ENCODE results near the gene SDK1.

- TF ChIP-seq SP1 (IDR thresholded peaks at IDR 0.05) (no peak), FOXA1 (IDR thresholded peaks at IDR 0.05) (no peak), FOXK2 (IDR thresholded peaks at IDR 0.05) (no peak), BHLHE40 (IDR thresholded peaks at IDR 0.05; ENCODE audit: borderline replicate concordance) (no peak), CTBP1 (IDR thresholded peaks at IDR 0.05; ENCODE audit: borderline replicate concordance) (no peak), ELF4 (IDR thresholded peaks at IDR 0.05) (no peak), ARNT (IDR thresholded peaks at IDR 0.05) (no peak), SUZ12 (IDR thresholded peaks at IDR 0.05) (no peak), ZNF384 (IDR thresholded peaks at IDR 0.05) (no peak), NFRKB (IDR thresholded peaks at IDR 0.05) (no peak), TARDBP (IDR thresholded peaks at IDR 0.05) (no peak), FOXM1 (IDR thresholded peaks at IDR 0.05; ENCODE audit: borderline replicate concordance) (no peak)
Measured at GRCh38 chr7:4269746-4270145, 968.7 kb downstream of the SDK1 start.
